Natural killer cell treated with Interleukin-12 subunit alpha and Interleukin-12 subunit beta and Interleukin-15 and Interleukin-18, amount 100 ng/mL, for 72 hours (primary cell): ENCODE results near the gene M1AP. TPM values are rescaled to one million over a fixed set of nuclear protein-coding genes. Genes with fewer than 3 reads are reported as not detected.

Source experiments
- ATAC-seq, 2 donors: fragments of 150-1000 bp; cut with Tn5 transposase in 1 of 2; sonication (Bioruptor Pico), chemical (Tn5 transposase) in 1 of 2; 2 replicates each; pipeline ENCODE4 v1.10.0; 2021
- DNase-seq: peaks from one replicate; pipeline ENCODE4 v3.0.0; 2022; ENCODE audit warnings: low spot score
- H3K27ac Mint-ChIP-seq, 2 donors: 1 replicate in 1 of 2; 2 replicates in 1 of 2; pipeline ENCODE4 v1.8.0; 2022; ENCODE audit warnings: mixed read lengths in 2 of 2, mild to moderate bottlenecking in 1 of 2, moderate library complexity in 1 of 2
- H3K27me3 Mint-ChIP-seq, 2 donors: 1 replicate in 1 of 2; 2 replicates in 1 of 2; pipeline ENCODE4 v1.8.0; 2022; ENCODE audit warnings: mixed read lengths in 2 of 2
- H3K36me3 Mint-ChIP-seq: one replicate; pipeline ENCODE4 v1.8.0; 2022; ENCODE audit warnings: mixed read lengths
- H3K4me1 Mint-ChIP-seq, 2 donors: 1 replicate in 1 of 2; 2 replicates in 1 of 2; pipeline ENCODE4 v1.8.0; 2022; ENCODE audit warnings: low read depth in 2 of 2, mixed read lengths in 2 of 2, mild to moderate bottlenecking in 1 of 2
- H3K4me3 Mint-ChIP-seq: one replicate; pipeline ENCODE4 v1.8.0; 2022; ENCODE audit warnings: mixed read lengths
- H3K9me3 Mint-ChIP-seq: 2 replicates; pipeline ENCODE4 v1.8.0; 2022; ENCODE audit warnings: mixed read lengths
- total RNA-seq, 2 donors: library from RNA; stranded (reverse); gene quantifications; one replicate each; pipeline ENCODE4 v1.2.3, GENCODE V29; 2022

The M1AP gene
- total RNA-seq, 2 donors from 2014 or later, result not detected

- Mint-ChIP-seq H3K4me1 (peaks cover 7 to 12% of the 10 kb centered on the region in 2 donors), H3K4me3 (peak overlapping the region; percentile 60), H3K27me3 (peaks cover 43 to 55% of the 10 kb centered on the region in 2 donors), H3K36me3 (no peaks in the 10 kb centered on the region), H3K27ac (peak overlapping the region in 1 of 2 donors; percentile 66), H3K9me3 (no peaks in the 10 kb centered on the region)
- ATAC-seq (no peak), DNase-seq (no peak)
These were observed 131.5 kb downstream of the M1AP start for GRCh38 chr2:74516650-74517049.

- H3K9me3 Mint-ChIP-seq, result no peaks in the 10 kb centered on the region
- H3K36me3 Mint-ChIP-seq, result no peaks in the 10 kb centered on the region
- peak overlapping the region; percentile 60 for H3K4me3 Mint-ChIP-seq
- peak overlapping the region in 1 of 2 donors; percentile 66 for H3K27ac Mint-ChIP-seq
- DNase-seq, result peak; percentile 80
- peaks cover 7 to 12% of the 10 kb centered on the region in 2 donors for H3K4me1 Mint-ChIP-seq
- ATAC-seq, result peak; percentile 81 to 91
- H3K27me3 Mint-ChIP-seq, result peaks cover 41 to 61% of the 10 kb centered on the region in 2 donors
These were observed 132.0 kb downstream of the M1AP start for GRCh38 chr2:74515981-74516633.

GRCh38 chr2:74515271-74515980 lies 132.7 kb downstream of the M1AP start:
- no peaks in the 10 kb centered on the region for H3K9me3 Mint-ChIP-seq
- peaks cover 42 to 65% of the 10 kb centered on the region in 2 donors for H3K27me3 Mint-ChIP-seq
- DNase-seq (no peak), ATAC-seq (peak in 1 of 2 donors; percentile 35)
- H3K36me3 Mint-ChIP-seq, result no peaks in the 10 kb centered on the region
- H3K4me1 Mint-ChIP-seq, result peaks cover 7 to 15% of the 10 kb centered on the region in 2 donors
- no peak overlapping the region for H3K27ac Mint-ChIP-seq
- peak overlapping the region; percentile 60 for H3K4me3 Mint-ChIP-seq

- Mint-ChIP-seq H3K4me3 (peak within 1 kb of the TSS; percentile 60), H3K27ac (no peak within 1 kb of the TSS), H3K9me3 (no peaks in the 10 kb centered on the region), H3K27me3 (peaks cover 39 to 65% of the 10 kb centered on the region in 2 donors), H3K36me3 (no peaks in the 10 kb centered on the region), H3K4me1 (peaks cover 7 to 16% of the 10 kb centered on the region in 2 donors)
- ATAC-seq, result no peak
- no peak for DNase-seq
These were observed 133.5 kb downstream of the M1AP start, which contains the start of gene TLX2 for GRCh38 chr2:74514368-74515270. Gene TLX2 (plus strand): TSS chr2:74514450. CDS start chr2:74514807, 357 bp downstream.

GRCh38 chr2:74513605-74514367 lies 134.3 kb downstream of the M1AP start:
- ATAC-seq (no peak), DNase-seq (no peak)
- Mint-ChIP-seq H3K9me3 (no peaks in the 10 kb centered on the region), H3K4me3 (no peak overlapping the region), H3K36me3 (no peaks in the 10 kb centered on the region), H3K27ac (no peak overlapping the region), H3K27me3 (peaks cover 37 to 61% of the 10 kb centered on the region in 2 donors), H3K4me1 (peaks cover 7 to 17% of the 10 kb centered on the region in 2 donors)

GRCh38 chr2:74512744-74513604 lies 135.2 kb downstream of the M1AP start:
- Mint-ChIP-seq H3K36me3 (no peaks in the 10 kb centered on the region), H3K27me3 (peaks cover 33 to 53% of the 10 kb centered on the region in 2 donors), H3K9me3 (no peaks in the 10 kb centered on the region), H3K4me3 (no peak overlapping the region), H3K27ac (no peak overlapping the region), H3K4me1 (peaks cover 16 to 25% of the 10 kb centered on the region in 2 donors)
- ATAC-seq, result no peak
- no peak for DNase-seq

GRCh38 chr2:74511104-74511989 lies 136.8 kb downstream of the M1AP start:
- Mint-ChIP-seq H3K4me1 (peaks cover 28 to 34% of the 10 kb centered on the region in 2 donors), H3K27ac (no peak overlapping the region), H3K27me3 (peaks cover 20 to 36% of the 10 kb centered on the region in 2 donors), H3K9me3 (no peaks in the 10 kb centered on the region), H3K36me3 (peaks cover 4% of the 10 kb centered on the region), H3K4me3 (no peak overlapping the region)
- no peak for ATAC-seq
- no peak for DNase-seq

- Mint-ChIP-seq H3K9me3 (no peaks in the 10 kb centered on the region), H3K4me1 (peaks cover 32 to 37% of the 10 kb centered on the region in 2 donors), H3K27ac (no peak overlapping the region), H3K27me3 (peaks cover 18 to 33% of the 10 kb centered on the region in 2 donors), H3K36me3 (peaks cover 4% of the 10 kb centered on the region), H3K4me3 (peak overlapping the region; percentile 5)
- DNase-seq (no peak), ATAC-seq (no peak)
These were observed 137.9 kb downstream of the M1AP start for GRCh38 chr2:74510272-74510671.

GRCh38 chr2:74507926-74508520 lies 140.1 kb downstream of the M1AP start:
- no peaks in the 10 kb centered on the region for H3K9me3 Mint-ChIP-seq
- peak overlapping the region; percentile 99 for H3K27ac Mint-ChIP-seq
- DNase-seq, result no peak
- peak overlapping the region; percentile 96 for H3K4me3 Mint-ChIP-seq
- H3K4me1 Mint-ChIP-seq, result peaks cover 48 to 50% of the 10 kb centered on the region in 2 donors
- H3K27me3 Mint-ChIP-seq, result peaks cover 15 to 29% of the 10 kb centered on the region in 2 donors
- no peak for ATAC-seq
- peaks cover 12% of the 10 kb centered on the region for H3K36me3 Mint-ChIP-seq
